Adipose tissue (tissue), 3 donors: ENCODE measurements around the gene LYPLA2. TPM values are rescaled to one million over a fixed set of nuclear protein-coding genes. Genes with fewer than 3 reads are reported as not detected.
"Not testable (repeated sequence)": the region's sequence is repeated elsewhere in the genome, so short reads cannot be mapped to it uniquely, and the experiment has no call there.

ENCODE experiments used
- H3K27ac ChIP-seq: one replicate; pipeline ENCODE4 v1.5.1; 2013; ENCODE audit warnings: low read depth, low read length
- WGBS, 3 donors: extraction: QIAGEN DNeasy Blood & Tissue Kit; methylation state at CpG; one replicate each; pipeline ENCODE4 v1.1.7; 2013; 5-methylcytosine and 5-hydroxymethylcytosine counted together
- polyA plus RNA-seq, 3 donors: library from polyadenylated mRNA; stranded (reverse); fragments of 200-250 nt; gene quantifications; one replicate each; pipeline ENCODE4 v1.2.3, GENCODE V29; 2013
- donor health status: healthy with polysubstance abuse.
- donor health status: Bipolar disorder and iron deficiency.
- donor health status: healthy.

LYPLA2 gene
- polyA plus RNA-seq, 3 donors, result 29.9 to 46.0 (median 41.2) TPM

DNA sequence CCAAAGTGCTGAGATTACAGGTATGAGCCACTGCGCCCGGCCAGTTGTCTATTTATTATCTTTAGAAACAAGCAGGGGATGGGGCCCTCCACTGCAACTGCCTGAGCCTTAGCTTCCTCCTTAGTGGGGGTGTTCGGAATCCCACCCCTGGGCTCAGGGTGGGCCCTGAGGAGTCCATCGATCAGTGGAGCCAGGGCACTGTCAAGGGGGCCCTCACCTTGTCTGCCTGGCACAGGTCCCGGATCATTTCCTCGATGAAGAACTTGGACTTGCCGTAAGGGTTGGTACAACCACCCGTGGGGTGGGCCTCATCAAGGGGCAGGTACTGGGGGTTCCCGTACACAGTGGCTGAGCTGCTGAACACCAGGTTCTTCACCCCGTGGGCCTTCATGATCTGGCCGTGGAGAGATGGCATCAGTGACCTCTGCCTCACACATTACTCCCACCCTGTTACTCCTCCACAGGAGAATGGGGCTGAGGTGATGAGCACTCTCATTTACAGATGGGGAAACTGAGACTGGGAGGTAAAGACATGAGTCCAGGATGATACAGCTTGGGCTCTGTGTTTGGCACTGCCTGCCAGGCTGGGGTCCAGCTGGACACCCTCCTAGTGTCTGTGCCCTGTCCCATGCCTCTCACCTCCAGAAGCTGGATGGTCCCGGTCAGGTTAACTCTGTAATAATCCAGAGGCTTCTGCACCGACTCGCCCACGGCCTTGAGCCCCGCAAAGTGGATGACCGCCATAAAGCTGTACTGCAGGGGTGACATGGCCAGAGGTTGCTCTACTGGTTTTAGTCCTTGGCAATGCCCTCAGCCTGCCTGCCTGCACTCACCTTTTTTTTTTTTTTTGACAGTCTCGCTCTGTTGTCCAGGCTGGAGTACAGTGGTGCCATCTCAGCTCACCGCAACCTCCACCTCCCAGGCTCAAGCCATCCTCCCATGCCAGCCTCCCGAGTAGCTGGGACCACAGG, 6.8 kb downstream of the LYPLA2 start:
- 61 to 85% (median 83%) methylated on average over 20 of the region's 20 CpGs for WGBS, 3 donors

GRCh38 chr1:23798662-23799142, 7.8 kb downstream of the LYPLA2 start:
- no peak overlapping the region for H3K27ac ChIP-seq
- WGBS, 3 donors, result 71 to 85% (median 85%) methylated on average over 12 of the region's 12 CpGs

More for the DNA sequence above, 6.8 kb downstream of the LYPLA2 start:
- no peak overlapping the region for H3K27ac ChIP-seq

- 53 to 80% (median 69%) methylated on average over 7 of the region's 7 CpGs for WGBS, 3 donors
- no peak overlapping the region for H3K27ac ChIP-seq
These were observed 8.3 kb downstream of the LYPLA2 start for GRCh38 chr1:23799255-23799569.

DNA sequence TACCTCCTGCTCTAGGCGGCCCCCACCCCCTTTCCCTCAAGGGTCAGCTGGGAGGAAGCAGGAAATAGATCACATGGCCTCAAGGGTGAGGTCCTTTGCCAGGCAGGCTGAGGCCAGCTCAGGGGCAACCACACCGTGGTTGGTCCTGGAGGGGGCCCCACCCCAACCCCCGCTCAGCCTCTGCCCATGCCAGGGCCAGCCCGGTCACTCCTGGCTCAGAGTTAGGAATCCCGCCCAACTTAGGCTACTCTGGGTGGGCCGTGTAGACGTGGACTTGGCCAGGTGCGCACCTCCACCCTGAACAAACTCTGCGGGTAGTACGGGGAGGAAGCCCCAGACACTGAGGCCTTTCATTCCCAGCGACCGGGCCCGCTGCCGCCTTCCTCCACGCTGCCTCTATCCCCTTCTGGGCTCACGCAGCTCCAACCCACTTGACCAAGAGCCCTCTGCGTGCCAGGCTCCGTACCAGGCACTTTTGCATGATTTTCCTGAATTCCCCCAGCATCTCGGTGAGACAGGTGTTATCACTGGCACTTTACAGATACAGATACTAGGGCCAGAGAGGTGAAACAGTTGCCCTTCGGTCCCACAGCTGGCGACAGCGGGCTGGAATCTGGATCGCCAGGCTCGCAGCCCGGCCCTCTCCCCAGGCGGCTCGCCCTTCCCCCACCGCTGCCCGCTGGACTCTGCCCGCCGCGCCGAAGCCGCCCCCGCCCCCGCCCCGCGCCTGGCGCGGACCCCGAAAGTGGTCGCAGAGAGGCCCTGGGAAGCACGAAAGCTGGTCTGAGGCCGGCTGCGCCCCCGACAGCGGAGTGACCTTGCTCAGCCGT, 8.8 kb downstream of the LYPLA2 start:
- WGBS, 3 donors, result 2 to 4% (median 3%) methylated on average over 44 to 48 of the region's 48 CpGs

DNA sequence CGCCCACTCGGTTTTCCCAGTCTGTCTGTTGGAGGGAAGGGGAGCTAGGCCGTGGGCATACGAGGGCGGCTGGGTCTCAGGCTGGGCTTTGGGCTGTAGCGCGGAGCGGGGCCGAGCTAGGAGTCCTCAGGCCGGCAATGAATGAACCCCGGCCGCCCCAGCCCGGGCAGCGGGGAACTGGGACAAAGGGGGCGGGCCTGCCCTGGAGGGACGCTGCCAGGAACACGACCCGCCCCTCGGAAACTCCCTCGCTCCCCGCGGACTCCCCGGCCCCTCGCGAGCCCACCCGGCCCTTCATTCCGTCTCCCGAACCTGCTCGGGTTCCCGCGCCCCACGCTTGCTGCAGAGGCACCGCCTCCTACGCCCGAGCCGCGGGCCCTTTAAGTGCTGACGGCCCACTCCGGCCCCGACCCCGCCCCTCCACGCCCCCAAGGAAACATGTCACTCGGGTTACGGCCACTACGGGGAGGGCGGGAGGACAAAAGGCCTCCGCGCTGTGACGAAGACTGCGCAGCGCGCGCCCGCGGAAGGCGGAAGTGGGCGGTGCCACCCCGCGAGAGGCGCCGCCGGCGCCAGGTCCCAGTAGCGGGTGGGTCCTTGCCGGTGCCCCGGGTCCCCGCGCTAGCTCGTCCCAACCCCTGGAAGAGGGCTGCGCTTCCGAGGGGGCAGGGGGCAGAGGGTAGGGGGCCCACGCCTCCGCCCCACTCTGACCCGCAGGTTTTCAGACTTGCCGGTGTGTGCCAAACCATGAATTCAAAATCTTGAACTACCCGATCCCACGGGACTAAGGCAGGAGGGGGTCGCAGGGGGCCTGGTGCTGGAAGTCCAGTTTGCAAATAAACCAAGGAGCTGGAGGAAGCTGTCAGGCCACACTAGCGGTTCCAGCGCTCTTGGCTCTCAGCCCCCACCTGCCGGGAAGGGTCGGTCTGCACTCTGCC, 9.7 kb downstream of the LYPLA2 start, which contains the start of gene GALE:
TSS of gene GALE (minus strand) at position 355 of the 938 bp plus-strand sequence. CDS start 1,747 bp downstream, outside the sequence.
- no peak within 1 kb of the TSS for H3K27ac ChIP-seq
- 0 to 1% (median 1%) methylated on average over 57 to 82 of the region's 82 CpGs for WGBS, 3 donors

More for the DNA sequence above, 8.8 kb downstream of the LYPLA2 start:
- H3K27ac ChIP-seq, result no peak overlapping the region

DNA sequence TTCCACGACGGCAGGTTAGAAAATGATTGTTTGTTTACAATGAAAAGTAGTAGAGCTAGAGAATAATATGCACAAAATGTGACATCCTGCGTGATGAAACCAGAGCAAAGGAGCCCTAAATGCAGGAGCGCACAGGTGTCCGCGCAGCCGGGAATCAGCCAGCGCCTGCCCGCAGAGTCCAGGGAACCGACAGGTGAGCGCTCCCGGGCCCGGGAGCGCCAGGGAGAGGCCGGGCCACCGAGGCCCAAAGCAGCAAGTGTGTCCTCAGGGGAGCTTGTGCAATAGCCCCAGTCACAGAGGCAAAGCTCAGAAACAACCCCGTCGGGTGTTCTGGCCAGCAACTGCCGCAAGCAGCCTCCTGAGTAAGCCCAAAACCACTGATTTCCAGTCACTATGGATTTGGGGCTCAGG, 10.4 kb downstream of the LYPLA2 start:
- no peak overlapping the region for H3K27ac ChIP-seq
- 19 to 26% (median 25%) methylated on average over 19 of the region's 19 CpGs for WGBS, 3 donors

DNA sequence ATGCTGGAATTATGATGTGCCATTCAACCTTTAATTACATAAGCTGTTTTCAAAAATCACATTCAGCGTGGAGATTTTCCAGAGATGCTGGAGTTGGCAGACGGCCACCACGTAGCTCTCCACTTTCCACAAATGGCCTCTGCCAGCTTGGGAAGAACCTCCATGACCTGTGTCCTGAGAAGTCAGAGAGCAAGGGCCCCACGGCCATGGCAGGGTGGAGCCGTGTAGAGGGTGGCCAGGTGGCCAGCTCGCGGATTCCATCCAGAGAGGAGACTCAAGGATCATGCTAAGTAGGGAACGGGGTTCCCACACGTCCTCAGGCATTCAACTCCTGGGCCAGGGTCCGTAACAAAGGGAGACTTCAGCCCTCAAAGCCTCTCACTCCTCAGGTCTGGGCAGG, 10.9 kb downstream of the LYPLA2 start:
- no peak overlapping the region for H3K27ac ChIP-seq
- WGBS, 3 donors, result 56 to 70% (median 69%) methylated on average over 10 of the region's 10 CpGs

- WGBS, 3 donors, result 93 to 98% (median 96%) methylated on average over 7 of the region's 7 CpGs
- H3K27ac ChIP-seq, result not testable (repeated sequence)
These were observed 11.9 kb downstream of the LYPLA2 start for GRCh38 chr1:23802809-23803342.

DNA sequence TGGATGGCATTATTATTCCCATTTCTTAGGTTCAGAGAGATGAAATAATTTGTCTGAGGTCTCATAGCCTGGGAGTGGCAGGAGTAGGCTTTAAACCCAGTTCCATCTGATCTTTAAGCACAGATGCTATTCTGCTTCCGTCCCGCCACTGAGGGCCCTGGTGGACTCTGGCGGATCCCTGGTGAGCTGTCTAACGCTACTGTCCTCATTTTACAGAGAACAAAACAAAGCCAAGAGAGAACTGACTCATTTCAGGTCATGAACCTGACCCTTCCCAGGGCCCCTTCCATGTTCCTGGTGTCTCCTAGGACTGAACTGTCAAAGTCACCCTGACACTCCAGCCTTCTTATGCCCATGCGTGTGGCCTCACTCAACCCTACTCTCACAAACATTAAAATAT, 12.7 kb downstream of the LYPLA2 start:
- 91 to 94% (median 93%) methylated on average over 5 of the region's 5 CpGs for WGBS, 3 donors
- H3K27ac ChIP-seq, result no peak overlapping the region

- 71 to 83% (median 74%) methylated on average over 7 of the region's 7 CpGs for WGBS, 3 donors
- H3K27ac ChIP-seq, result no peak overlapping the region
These were observed 13.4 kb downstream of the LYPLA2 start for GRCh38 chr1:23804183-23804835.

GRCh38 chr1:23805025-23805424, 14.1 kb downstream of the LYPLA2 start:
- 94 to 98% (median 96%) methylated on average over 2 of the region's 2 CpGs for WGBS, 3 donors
- no peak overlapping the region for H3K27ac ChIP-seq

DNA sequence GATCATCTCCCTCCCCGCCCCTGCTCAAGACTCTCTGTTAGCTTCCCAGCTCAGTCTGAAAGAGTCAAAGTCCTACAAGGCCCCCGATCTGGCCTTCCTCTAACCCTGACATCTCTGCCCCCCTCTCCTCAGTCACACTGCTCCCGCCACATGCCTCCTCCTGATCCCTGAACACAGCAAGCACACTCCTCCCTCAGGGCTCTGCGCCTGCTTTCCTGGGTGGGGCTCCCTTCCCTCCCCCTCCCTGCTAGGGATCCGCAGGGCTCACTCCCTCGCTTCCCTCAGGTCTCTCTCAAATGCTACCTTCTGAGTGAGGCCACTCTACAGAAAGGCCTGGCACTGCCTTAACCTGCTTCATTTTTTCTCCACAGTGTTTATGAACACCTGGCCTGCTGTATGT, 15.3 kb downstream of the LYPLA2 start:
- WGBS, 3 donors, result 72 to 82% (median 75%) methylated on average over 6 of the region's 6 CpGs
- H3K27ac ChIP-seq, result no peak overlapping the region

DNA sequence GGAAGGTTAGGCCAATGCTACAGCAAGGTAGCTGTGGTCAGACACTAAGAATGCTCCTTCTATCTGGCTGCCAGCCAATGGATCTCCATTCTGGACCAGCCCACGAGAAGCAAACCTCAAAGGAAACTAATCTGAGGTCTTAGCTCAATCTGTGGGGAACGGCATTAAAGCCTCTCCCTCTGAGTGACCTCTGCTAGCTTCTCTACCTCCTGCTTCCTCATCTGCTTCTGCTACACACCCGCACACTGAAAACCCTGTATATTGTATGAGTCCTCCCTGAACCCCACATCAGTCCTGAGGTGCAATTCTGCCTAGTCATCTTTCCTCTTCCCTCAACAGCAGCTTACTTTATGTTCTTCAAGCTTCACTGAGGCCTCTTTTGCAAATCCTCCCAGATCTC, 16.5 kb downstream of the LYPLA2 start:
- 41 to 83% (median 42%) methylated on average over 3 of the region's 3 CpGs for WGBS, 3 donors
- H3K27ac ChIP-seq, result no peak overlapping the region

DNA sequence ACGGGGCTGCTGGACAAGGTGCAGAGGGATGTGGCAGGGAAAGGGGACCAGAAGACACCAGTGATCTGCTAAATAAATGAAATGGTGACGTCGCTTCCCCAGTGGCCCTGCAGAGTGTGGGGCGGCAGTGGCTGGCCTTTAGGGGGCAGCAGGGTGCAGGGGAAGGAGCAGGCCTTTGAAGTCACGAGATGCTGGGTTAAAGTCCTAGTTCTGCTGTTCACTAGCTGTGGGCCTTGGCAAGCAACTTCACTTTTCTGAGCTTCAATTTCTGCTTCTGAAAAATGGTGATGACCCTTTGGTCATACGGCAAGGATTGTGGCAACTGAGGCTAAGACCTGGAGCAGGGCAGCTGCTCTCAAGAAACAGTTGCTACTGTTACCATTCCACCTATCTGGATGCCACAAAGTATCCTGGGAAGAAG, 18.8 kb downstream of the LYPLA2 start:
- no peak overlapping the region for H3K27ac ChIP-seq
- 14 to 35% (median 32%) methylated on average over 6 of the region's 6 CpGs for whole genome bisulfite sequencing, 3 donors

- no peak overlapping the region for H3K27ac ChIP-seq
- 39 to 73% (median 59%) methylated on average over 3 of the region's 3 CpGs for WGBS, 3 donors
These were observed 20.0 kb downstream of the LYPLA2 start for GRCh38 chr1:23810818-23811540.

GRCh38 chr1:23814016-23814415, 23.1 kb downstream of the LYPLA2 start:
- WGBS, 3 donors, result 89 to 97% (median 92%) methylated on average over 4 of the region's 4 CpGs
- no peak overlapping the region for H3K27ac ChIP-seq

- WGBS, 3 donors, result 85 to 100% (median 95%) methylated on average over 3 of the region's 3 CpGs
- no peak overlapping the region for H3K27ac ChIP-seq
These were observed 25.4 kb downstream of the LYPLA2 start for GRCh38 chr1:23816361-23816760.
